HCT116 (cell line): ENCODE data around the gene GFM1. TPM values are rescaled to one million over a fixed set of nuclear protein-coding genes. Genes with fewer than 3 reads are reported as not detected.

Experiments
- ATAC-seq: fragments of 200-7000 bp; cut with Tn5 transposase; 2 replicates; pipeline ENCODE4 v1.9.1; 2020; ENCODE audit warnings: mild to moderate bottlenecking, moderate library complexity
- BruUV-seq: library from RNA; stranded (reverse); fragments of 400-500 nt; replicated peaks from 2 replicates; lab custom pipeline; 2021; lab: Mats Ljungman, UMichigan
- CTCF ChIA-PET: fragments of 300-600 bp; sonication (Branson Sonifier 250); formaldehyde crosslinking; loops from one replicate; lab custom pipeline; 2021; ENCODE audit warnings: antibody characterized with exemption; lab: Charles Lee
- POLR2A ChIA-PET: fragments of 300-600, 350-600 bp; sonication (Branson Sonifier 250); formaldehyde crosslinking; loops from one replicate; lab custom pipeline; 2021; ENCODE audit warnings: antibody characterized with exemption; lab: Charles Lee
- RAD21 ChIA-PET, 2 experiments: fragments of 300-600 bp; sonication (Branson Sonifier 250); formaldehyde crosslinking; loops; one replicate each; lab custom pipeline; 2023; ENCODE audit warnings: low total read pairs in 2 of 2; ENCODE audit not compliant: uncharacterized antibody in 2 of 2, unreplicated experiment in 2 of 2, low non-redundant PET in 1 of 2; lab: Charles Lee
- DNase-seq: peaks from one replicate; pipeline ENCODE4 v3.0.0-alpha.2; 2010; ENCODE audit warnings: low read depth, low spot score
- H2AFZ ChIP-seq: fragments of 200-600 bp; shearing (Covaris generic), sonication (generic); 2 replicates; pipeline ENCODE4 v1.6.1; 2017; ENCODE audit warnings: low read depth, mixed run types, mixed read lengths, antibody characterized with exemption, low read length; ENCODE audit not compliant: poor library complexity, severe bottlenecking
- H3K27ac ChIP-seq: 2 replicates; pipeline ENCODE4 v1.5.1; 2012; ENCODE audit warnings: low read depth, low read length
- H3K27me3 ChIP-seq: fragments of 200-600 bp; sonication (generic); 2 replicates; pipeline ENCODE4 v1.6.1; 2016; ENCODE audit warnings: mixed run types, low read length, mixed read lengths; ENCODE audit not compliant: insufficient read depth
- H3K36me3 ChIP-seq, 2 experiments: fragments of 200-500 bp in 1 of 2; fragments of 200-600 bp in 1 of 2; sonication (Bioruptor generic) in 1 of 2; sonication (generic) in 1 of 2; 2 replicates each; pipeline versions ENCODE4 v1.5.1 to v1.6.1; 2014 to 2016; ENCODE audit warnings: low read length in 2 of 2, inconsistent platforms in 1 of 2, mixed read lengths in 1 of 2, mixed run types in 1 of 2; ENCODE audit not compliant: insufficient read depth in 2 of 2, control insufficient read depth in 1 of 2
- H3K4me1 ChIP-seq, 2 experiments: fragments of 200-600 bp in 1 of 2; sonication (generic) in 1 of 2; 2 replicates each; pipeline versions ENCODE4 v1.5.1 to v1.6.1; 2012 to 2017; ENCODE audit warnings: low read length in 2 of 2, inconsistent platforms in 1 of 2, mild to moderate bottlenecking in 1 of 2, mixed read lengths in 1 of 2, mixed run types in 1 of 2, moderate library complexity in 1 of 2; ENCODE audit not compliant: insufficient read depth in 2 of 2, control insufficient read depth in 1 of 2
- H3K4me2 ChIP-seq: fragments of 200-600 bp; sonication (generic); 2 replicates; pipeline ENCODE4 v1.6.1; 2017; ENCODE audit warnings: mixed run types, low read length, mixed read lengths
- H3K4me3 ChIP-seq, 2 experiments: fragments of 200-600 bp in 1 of 2; sonication (generic) in 1 of 2; replicated peaks in 1 of 2; 2 replicates each; pipeline ENCODE4 v1.5.1; 2011 to 2016; ENCODE audit warnings: low read length in 2 of 2, control low read depth in 1 of 2, low read depth in 1 of 2, mild to moderate bottlenecking in 1 of 2, mixed read lengths in 1 of 2, mixed run types in 1 of 2
- H3K79me2 ChIP-seq: fragments of 200-600 bp; sonication (generic); 2 replicates; pipeline ENCODE4 v1.6.1; 2017; ENCODE audit warnings: mild to moderate bottlenecking, mixed run types, low read length, moderate library complexity, mixed read lengths; ENCODE audit not compliant: insufficient read depth
- H3K9ac ChIP-seq: fragments of 200-600 bp; sonication (generic); 2 replicates; pipeline ENCODE4 v1.6.1; 2016; ENCODE audit warnings: low read length, mixed read lengths
- H3K9me2 ChIP-seq: fragments of 200-600 bp; sonication (generic), shearing (Covaris generic); 2 replicates; pipeline ENCODE4 v1.6.1; 2017; ENCODE audit warnings: mixed run types, mild to moderate bottlenecking, moderate library complexity; ENCODE audit not compliant: insufficient read depth
- H3K9me3 ChIP-seq, 2 experiments: fragments of 200-500 bp in 1 of 2; fragments of 200-600 bp in 1 of 2; sonication (Bioruptor generic) in 1 of 2; sonication (generic) in 1 of 2; 2 replicates each; pipeline ENCODE4 v1.6.1; 2014 to 2017; ENCODE audit warnings: low read length in 2 of 2, mixed read lengths in 2 of 2, inconsistent platforms in 1 of 2, low read depth in 1 of 2, mild to moderate bottlenecking in 1 of 2, mixed run types in 1 of 2, moderate library complexity in 1 of 2; ENCODE audit not compliant: control insufficient read depth in 1 of 2, insufficient read depth in 1 of 2
- H4K20me1 ChIP-seq: fragments of 200-600 bp; sonication (generic), shearing (Covaris generic); 2 replicates; pipeline ENCODE4 v1.6.1; 2017; ENCODE audit warnings: mixed run types, mild to moderate bottlenecking, moderate library complexity; ENCODE audit not compliant: insufficient read depth
- CBX3 ChIP-seq: IDR thresholded peaks from 2 replicates; pipeline ENCODE4 v1.6.1; 2012; ENCODE audit warnings: low read depth
- ELF1 ChIP-seq: IDR thresholded peaks from 2 replicates; pipeline ENCODE4 v1.6.1; 2012; ENCODE audit warnings: low read depth, borderline replicate concordance
- EZH2phosphoT487 ChIP-seq: fragments of 200-600 bp; IDR thresholded peaks from 2 replicates; pipeline ENCODE4 v1.6.1; 2018; ENCODE audit warnings: antibody characterized with exemption, borderline replicate concordance
- JUND ChIP-seq: IDR thresholded peaks from 2 replicates; pipeline ENCODE4 v1.6.1; 2012
- POLR2A ChIP-seq: IDR thresholded peaks from 2 replicates; pipeline ENCODE4 v1.7.0; 2011; ENCODE audit warnings: borderline replicate concordance; ENCODE audit not compliant: insufficient read depth, insufficient read length; ENCODE audit errors: extremely low read depth
- RAD21 ChIP-seq: IDR thresholded peaks from 2 replicates; pipeline ENCODE4 v1.6.1; 2012; ENCODE audit warnings: low read depth, mild to moderate bottlenecking
- TCF7L2 ChIP-seq: IDR thresholded peaks from 2 replicates; pipeline ENCODE4 v1.7.0; 2011; ENCODE audit warnings: borderline replicate concordance, inconsistent platforms; ENCODE audit not compliant: insufficient read depth, insufficient read length; ENCODE audit errors: extremely low read depth
- ZFX ChIP-seq: fragments of 450-650 bp; IDR thresholded peaks from 2 replicates; pipeline ENCODE4 v1.6.1; 2017
- ZNF274 ChIP-seq: fragments of 200-500 bp; sonication (Bioruptor generic); IDR thresholded peaks from 2 replicates; pipeline ENCODE4 v1.6.1; 2014; ENCODE audit warnings: mild to moderate bottlenecking, low read depth, low read length, inconsistent platforms
- intact Hi-C: fragments of 100-400 bp; cut with micrococcal nuclease; formaldehyde crosslinking; loops from 2 replicates; pipeline ENCODE4 v1.10.0; 2022
- total RNA-seq: library from RNA; stranded (reverse); gene quantifications from one replicate; pipeline ENCODE4 v1.2.1, GENCODE V29; 2021; ENCODE audit not compliant: unreplicated experiment
- TF ChIP-seq, protein P1 (sequence below): IDR thresholded peaks from 2 replicates; pipeline ENCODE4 v1.6.1; 2011; ENCODE audit warnings: mild to moderate bottlenecking, low read length, moderate library complexity; ENCODE audit not compliant: insufficient replicate concordance; ENCODE audit errors: extremely low read depth
- TF ChIP-seq, protein P2 (sequence below): IDR thresholded peaks from 2 replicates; pipeline ENCODE4 v1.6.1; 2012
- TF ChIP-seq, protein P3 (sequence below), 3 experiments: fragments of 200-600 bp in 1 of 3; sonication (generic) in 1 of 3; IDR thresholded peaks in 2 of 3; conservative IDR thresholded peaks in 1 of 3; 2 replicates each; pipeline ENCODE4 v1.5.1; 2012 to 2017; ENCODE audit warnings: low read depth in 2 of 3, low read length in 2 of 3, antibody characterized with exemption in 1 of 3, borderline replicate concordance in 1 of 3, control low read depth in 1 of 3, mild to moderate bottlenecking in 1 of 3, mixed read lengths in 1 of 3, mixed run types in 1 of 3, moderate library complexity in 1 of 3; ENCODE audit not compliant: insufficient read depth in 1 of 3

The GFM1 gene
- total RNA-seq, 1 experiment from 2014 or later, result 38.7 TPM

DNA sequence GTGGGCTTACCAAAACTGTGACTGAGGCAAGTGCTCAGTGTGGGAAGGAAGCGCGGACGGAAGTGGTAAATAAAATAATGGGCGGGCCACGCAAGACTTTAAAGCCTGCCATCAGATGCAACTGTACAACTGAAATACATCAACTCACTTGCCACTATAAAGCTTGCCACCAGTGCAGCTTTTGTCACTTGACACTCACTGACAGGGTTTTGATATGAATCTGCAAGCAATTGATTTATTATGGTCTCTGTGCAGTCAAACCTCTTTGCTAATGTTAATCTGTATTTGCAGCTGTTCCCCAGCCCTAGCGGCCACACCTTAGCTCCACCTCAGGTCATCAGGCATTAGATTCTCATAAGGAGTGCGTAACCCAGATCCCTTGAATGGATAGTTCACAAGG is 2.3 kb upstream of the GFM1 start:
- Histone ChIP-seq H3K9ac (no peak overlapping the region), H3K27me3 (no peaks in the 10 kb centered on the region), H3K79me2 (peaks cover 27% of the 10 kb centered on the region), H2AFZ (no peak overlapping the region), H3K9me3 (no peaks in the 10 kb centered on the region), H3K4me3 (no peak overlapping the region), H3K27ac (no peak overlapping the region), H3K9me2 (no peaks in the 10 kb centered on the region), H3K4me1 (peaks cover 7 to 13% of the 10 kb centered on the region in 2 experiments; a peak in 3 of 4 replicates), H3K4me2 (no peak overlapping the region), H3K36me3 (peaks cover 3 to 6% of the 10 kb centered on the region in 2 experiments; a peak in 2 of 4 replicates), H4K20me1 (no peaks in the 10 kb centered on the region)
- TF ChIP-seq JUND (no peak), RAD21 (no peak), ELF1 (no peak), EZH2phosphoT487 (no peak), POLR2A (no peak), TCF7L2 (no peak), ZNF274 (no peak), ZFX (no peak), CBX3 (no peak)
- TF ChIP-seq, protein P1, sequence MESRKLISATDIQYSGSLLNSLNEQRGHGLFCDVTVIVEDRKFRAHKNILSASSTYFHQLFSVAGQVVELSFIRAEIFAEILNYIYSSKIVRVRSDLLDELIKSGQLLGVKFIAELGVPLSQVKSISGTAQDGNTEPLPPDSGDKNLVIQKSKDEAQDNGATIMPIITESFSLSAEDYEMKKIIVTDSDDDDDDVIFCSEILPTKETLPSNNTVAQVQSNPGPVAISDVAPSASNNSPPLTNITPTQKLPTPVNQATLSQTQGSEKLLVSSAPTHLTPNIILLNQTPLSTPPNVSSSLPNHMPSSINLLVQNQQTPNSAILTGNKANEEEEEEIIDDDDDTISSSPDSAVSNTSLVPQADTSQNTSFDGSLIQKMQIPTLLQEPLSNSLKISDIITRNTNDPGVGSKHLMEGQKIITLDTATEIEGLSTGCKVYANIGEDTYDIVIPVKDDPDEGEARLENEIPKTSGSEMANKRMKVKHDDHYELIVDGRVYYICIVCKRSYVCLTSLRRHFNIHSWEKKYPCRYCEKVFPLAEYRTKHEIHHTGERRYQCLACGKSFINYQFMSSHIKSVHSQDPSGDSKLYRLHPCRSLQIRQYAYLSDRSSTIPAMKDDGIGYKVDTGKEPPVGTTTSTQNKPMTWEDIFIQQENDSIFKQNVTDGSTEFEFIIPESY, result no peak
- TF ChIP-seq, protein P2, sequence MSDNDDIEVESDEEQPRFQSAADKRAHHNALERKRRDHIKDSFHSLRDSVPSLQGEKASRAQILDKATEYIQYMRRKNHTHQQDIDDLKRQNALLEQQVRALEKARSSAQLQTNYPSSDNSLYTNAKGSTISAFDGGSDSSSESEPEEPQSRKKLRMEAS, result no peak
- TF ChIP-seq, protein P3, sequence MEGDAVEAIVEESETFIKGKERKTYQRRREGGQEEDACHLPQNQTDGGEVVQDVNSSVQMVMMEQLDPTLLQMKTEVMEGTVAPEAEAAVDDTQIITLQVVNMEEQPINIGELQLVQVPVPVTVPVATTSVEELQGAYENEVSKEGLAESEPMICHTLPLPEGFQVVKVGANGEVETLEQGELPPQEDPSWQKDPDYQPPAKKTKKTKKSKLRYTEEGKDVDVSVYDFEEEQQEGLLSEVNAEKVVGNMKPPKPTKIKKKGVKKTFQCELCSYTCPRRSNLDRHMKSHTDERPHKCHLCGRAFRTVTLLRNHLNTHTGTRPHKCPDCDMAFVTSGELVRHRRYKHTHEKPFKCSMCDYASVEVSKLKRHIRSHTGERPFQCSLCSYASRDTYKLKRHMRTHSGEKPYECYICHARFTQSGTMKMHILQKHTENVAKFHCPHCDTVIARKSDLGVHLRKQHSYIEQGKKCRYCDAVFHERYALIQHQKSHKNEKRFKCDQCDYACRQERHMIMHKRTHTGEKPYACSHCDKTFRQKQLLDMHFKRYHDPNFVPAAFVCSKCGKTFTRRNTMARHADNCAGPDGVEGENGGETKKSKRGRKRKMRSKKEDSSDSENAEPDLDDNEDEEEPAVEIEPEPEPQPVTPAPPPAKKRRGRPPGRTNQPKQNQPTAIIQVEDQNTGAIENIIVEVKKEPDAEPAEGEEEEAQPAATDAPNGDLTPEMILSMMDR (IDR thresholded peaks at IDR 0.05 in 2 of 3, conservative IDR thresholded peaks at IDR 0.05 in 1 of 3; ENCODE audit: borderline replicate concordance in 1 of 3, insufficient read depth in 1 of 3, low read depth in 2 of 3, low read length in 2 of 3), result no peak
- ATAC-seq (no peak), DNase-seq (no peak)
- BruUV-seq, result no TSS peak
- intact Hi-C loops, result loop anchor here (10.0 kb wide), 2 partner anchors 613 to 1027 kb away; no protein-coding TSS in a partner anchor
- ChIA-PET CTCF (no interaction called here), POLR2A (interaction anchor here (0.8 kb wide), 1 partner anchor 71 kb away, joined by 3 read pairs; the partner anchor contains the start of gene MLF1), RAD21 (no interaction called here)
